Measurements from ENCODE around the gene LIPK.

DNA sequence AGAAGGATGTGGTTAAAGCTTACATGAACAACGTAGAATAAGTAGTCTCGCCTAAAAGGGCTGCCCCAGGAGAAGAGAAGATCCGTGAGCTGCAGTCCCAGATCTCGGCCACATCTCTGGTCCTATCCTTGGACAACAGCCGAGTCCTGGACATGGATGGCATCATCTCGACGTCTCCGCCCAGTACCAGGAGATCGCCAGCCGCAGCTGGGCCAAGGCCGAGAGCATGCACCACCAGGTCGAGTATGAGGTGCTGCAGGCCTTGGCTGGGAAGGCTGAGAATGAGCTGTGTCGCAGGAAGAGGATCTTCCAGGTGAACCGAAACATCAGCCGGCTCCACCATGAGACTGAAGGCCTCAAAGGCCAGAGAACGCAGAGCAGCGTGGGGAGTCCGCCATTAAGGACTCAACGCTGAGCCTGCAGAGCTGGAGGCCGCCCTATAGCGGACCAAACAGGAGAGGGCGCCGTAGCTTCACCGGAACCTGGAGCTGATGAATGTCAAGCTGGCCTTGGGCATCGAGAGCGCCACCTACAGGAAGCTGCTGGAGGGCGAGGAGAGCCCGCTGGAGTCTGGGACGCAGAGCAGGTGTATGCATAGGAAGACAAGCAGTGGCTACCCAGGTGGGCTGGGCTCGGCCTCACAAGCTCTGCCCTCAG lies 22.2 kb downstream of the LIPK start:
- TF ChIP-seq, protein P1, sequence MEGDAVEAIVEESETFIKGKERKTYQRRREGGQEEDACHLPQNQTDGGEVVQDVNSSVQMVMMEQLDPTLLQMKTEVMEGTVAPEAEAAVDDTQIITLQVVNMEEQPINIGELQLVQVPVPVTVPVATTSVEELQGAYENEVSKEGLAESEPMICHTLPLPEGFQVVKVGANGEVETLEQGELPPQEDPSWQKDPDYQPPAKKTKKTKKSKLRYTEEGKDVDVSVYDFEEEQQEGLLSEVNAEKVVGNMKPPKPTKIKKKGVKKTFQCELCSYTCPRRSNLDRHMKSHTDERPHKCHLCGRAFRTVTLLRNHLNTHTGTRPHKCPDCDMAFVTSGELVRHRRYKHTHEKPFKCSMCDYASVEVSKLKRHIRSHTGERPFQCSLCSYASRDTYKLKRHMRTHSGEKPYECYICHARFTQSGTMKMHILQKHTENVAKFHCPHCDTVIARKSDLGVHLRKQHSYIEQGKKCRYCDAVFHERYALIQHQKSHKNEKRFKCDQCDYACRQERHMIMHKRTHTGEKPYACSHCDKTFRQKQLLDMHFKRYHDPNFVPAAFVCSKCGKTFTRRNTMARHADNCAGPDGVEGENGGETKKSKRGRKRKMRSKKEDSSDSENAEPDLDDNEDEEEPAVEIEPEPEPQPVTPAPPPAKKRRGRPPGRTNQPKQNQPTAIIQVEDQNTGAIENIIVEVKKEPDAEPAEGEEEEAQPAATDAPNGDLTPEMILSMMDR (IDR thresholded peaks at IDR 0.05; ENCODE audit: low read depth, low read length, poor library complexity, severe bottlenecking): peak; percentile 67
- no peak for TF ChIP-seq EZH2phosphoT487 (IDR thresholded peaks at IDR 0.05; ENCODE audit: borderline replicate concordance, low read length)

Data from DOHH2 (cell line).